HFFc6 (cell line): ENCODE data around the gene INPP4B. TPM values are rescaled to one million over a fixed set of nuclear protein-coding genes. Genes with fewer than 3 reads are reported as not detected.

Experiments used
- DNase-seq: peaks from one replicate; pipeline ENCODE4 v3.0.0-alpha.2; 2018
- H3K27ac Mint-ChIP-seq: 2 replicates; pipeline ENCODE4 v1.8.0; 2020; ENCODE audit warnings: mild to moderate bottlenecking, mixed read lengths
- H3K27me3 Mint-ChIP-seq: 2 replicates; pipeline ENCODE4 v1.8.0; 2021; ENCODE audit warnings: mild to moderate bottlenecking, moderate library complexity, mixed read lengths; ENCODE audit not compliant: insufficient read depth
- H3K36me3 Mint-ChIP-seq: 2 replicates; pipeline ENCODE4 v1.8.0; 2021; ENCODE audit warnings: low read depth, mixed read lengths
- H3K4me1 Mint-ChIP-seq: 2 replicates; pipeline ENCODE4 v1.8.0; 2020; ENCODE audit warnings: low read depth, mixed read lengths
- H3K4me3 Mint-ChIP-seq: 2 replicates; pipeline ENCODE4 v1.8.0; 2020; ENCODE audit warnings: mild to moderate bottlenecking, moderate library complexity, mixed read lengths
- H3K9me3 Mint-ChIP-seq: 2 replicates; pipeline ENCODE4 v1.8.0; 2020; ENCODE audit warnings: mild to moderate bottlenecking, mixed read lengths
- total RNA-seq, 6 experiments: library from RNA; stranded (reverse); fragmentation: NEBNext Ultra II Directional; extraction: Animal tissue kit (Norgen Biotek cat#: 25700); gene quantifications; 2 replicates in 1 of 6; 3 replicates in 5 of 6; pipeline ENCODE4 v1.2.3, GENCODE V29; 2021
- TF ChIP-seq, protein P1 (sequence below): fragments of 200-600 bp; sonication (generic); IDR thresholded peaks from 2 replicates; pipeline ENCODE4 v1.5.0; 2021; ENCODE audit warnings: antibody characterized with exemption, mild to moderate bottlenecking

Gene INPP4B
- total RNA-seq, 6 experiments from 2014 or later: 36.1 to 48.9 (median 40.1) TPM

- Mint-ChIP-seq H3K9me3 (no peaks in the 10 kb centered on the region), H3K4me1 (no peaks in the 10 kb centered on the region), H3K4me3 (no peak overlapping the region), H3K27ac (no peak overlapping the region), H3K36me3 (peaks cover 36% of the 10 kb centered on the region), H3K27me3 (no peaks in the 10 kb centered on the region)
- DNase-seq: no peak
- TF ChIP-seq, protein P1, sequence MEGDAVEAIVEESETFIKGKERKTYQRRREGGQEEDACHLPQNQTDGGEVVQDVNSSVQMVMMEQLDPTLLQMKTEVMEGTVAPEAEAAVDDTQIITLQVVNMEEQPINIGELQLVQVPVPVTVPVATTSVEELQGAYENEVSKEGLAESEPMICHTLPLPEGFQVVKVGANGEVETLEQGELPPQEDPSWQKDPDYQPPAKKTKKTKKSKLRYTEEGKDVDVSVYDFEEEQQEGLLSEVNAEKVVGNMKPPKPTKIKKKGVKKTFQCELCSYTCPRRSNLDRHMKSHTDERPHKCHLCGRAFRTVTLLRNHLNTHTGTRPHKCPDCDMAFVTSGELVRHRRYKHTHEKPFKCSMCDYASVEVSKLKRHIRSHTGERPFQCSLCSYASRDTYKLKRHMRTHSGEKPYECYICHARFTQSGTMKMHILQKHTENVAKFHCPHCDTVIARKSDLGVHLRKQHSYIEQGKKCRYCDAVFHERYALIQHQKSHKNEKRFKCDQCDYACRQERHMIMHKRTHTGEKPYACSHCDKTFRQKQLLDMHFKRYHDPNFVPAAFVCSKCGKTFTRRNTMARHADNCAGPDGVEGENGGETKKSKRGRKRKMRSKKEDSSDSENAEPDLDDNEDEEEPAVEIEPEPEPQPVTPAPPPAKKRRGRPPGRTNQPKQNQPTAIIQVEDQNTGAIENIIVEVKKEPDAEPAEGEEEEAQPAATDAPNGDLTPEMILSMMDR: no peak
Observed at GRCh38 chr4:142312391-142312790, 533.7 kb downstream of the INPP4B start.

GRCh38 chr4:142311916-142312315 is 534.2 kb downstream of the INPP4B start:
- Mint-ChIP-seq H3K4me1 (no peaks in the 10 kb centered on the region), H3K27ac (no peak overlapping the region), H3K36me3 (peaks cover 40% of the 10 kb centered on the region), H3K9me3 (no peaks in the 10 kb centered on the region), H3K27me3 (no peaks in the 10 kb centered on the region), H3K4me3 (no peak overlapping the region)
- no peak for DNase-seq
- TF ChIP-seq, protein P1: no peak

DNA sequence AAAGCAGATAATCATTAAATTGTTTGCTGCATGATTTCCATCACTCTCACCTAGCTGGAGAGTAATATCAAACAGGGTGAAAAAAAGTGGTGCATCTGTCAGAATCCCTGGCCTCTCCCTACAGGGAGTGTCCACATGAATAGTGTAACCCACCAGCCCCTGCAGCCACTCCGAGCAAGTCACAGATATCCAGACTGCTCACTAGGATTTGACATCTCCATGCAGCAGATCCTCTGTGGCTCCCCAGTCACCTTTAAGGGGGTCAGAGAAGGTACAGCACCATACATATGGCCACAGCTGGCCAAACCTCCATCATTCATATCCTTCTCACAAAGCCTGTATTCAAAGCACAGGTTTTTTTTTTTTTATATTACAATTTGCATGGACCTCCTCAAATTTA is 536.3 kb downstream of the INPP4B start:
- Mint-ChIP-seq H3K27me3 (no peaks in the 10 kb centered on the region), H3K27ac (no peak overlapping the region), H3K36me3 (peaks cover 43% of the 10 kb centered on the region), H3K4me3 (no peak overlapping the region), H3K4me1 (no peaks in the 10 kb centered on the region), H3K9me3 (no peaks in the 10 kb centered on the region)
- TF ChIP-seq, protein P1: no peak
- DNase-seq: no peak

GRCh38 chr4:142307857-142308256 is 538.2 kb downstream of the INPP4B start:
- DNase-seq: no peak
- Mint-ChIP-seq H3K27me3 (no peaks in the 10 kb centered on the region), H3K27ac (no peak overlapping the region), H3K4me1 (no peaks in the 10 kb centered on the region), H3K9me3 (no peaks in the 10 kb centered on the region), H3K36me3 (peaks cover 31% of the 10 kb centered on the region), H3K4me3 (no peak overlapping the region)
- TF ChIP-seq, protein P1: no peak

- Mint-ChIP-seq H3K36me3 (peaks cover 44% of the 10 kb centered on the region), H3K9me3 (no peaks in the 10 kb centered on the region), H3K27me3 (peaks cover 1% of the 10 kb centered on the region; the same call in 1 of the 2 replicates), H3K4me1 (peaks cover 12% of the 10 kb centered on the region), H3K27ac (no peak overlapping the region), H3K4me3 (no peak overlapping the region)
- TF ChIP-seq, protein P1: no peak
- DNase-seq: no peak
Observed at GRCh38 chr4:142297313-142297712, 548.8 kb downstream of the INPP4B start.

DNA sequence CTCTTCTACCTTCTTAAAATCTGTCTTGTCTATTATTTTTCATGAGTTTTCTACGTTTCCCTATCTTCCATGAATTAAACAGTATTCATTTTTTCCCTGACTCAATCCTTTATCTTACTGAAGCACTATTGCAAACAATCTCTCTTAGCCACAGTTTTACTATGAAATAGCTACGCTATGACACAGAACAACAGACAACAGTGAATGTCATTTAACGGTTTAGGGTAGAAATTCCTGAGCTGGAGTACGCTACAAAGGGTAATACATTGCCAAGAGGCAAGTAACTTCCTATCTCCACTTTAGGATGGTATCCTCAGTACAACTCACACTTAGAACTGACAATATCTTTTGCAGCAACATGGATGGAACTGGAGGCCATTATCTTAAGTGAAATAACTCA is 552.6 kb downstream of the INPP4B start:
- Mint-ChIP-seq H3K36me3 (peaks cover 45% of the 10 kb centered on the region), H3K27me3 (peaks cover 1% of the 10 kb centered on the region; the same call in 1 of the 2 replicates), H3K4me3 (no peak overlapping the region), H3K4me1 (peaks cover 20% of the 10 kb centered on the region), H3K27ac (no peak overlapping the region), H3K9me3 (no peaks in the 10 kb centered on the region; the same call in 1 of the 2 replicates)
- DNase-seq: peak; percentile 8
- TF ChIP-seq, protein P1: no peak
